ENCODE results near the gene FDX2. TPM values are rescaled to one million over a fixed set of nuclear protein-coding genes. Genes with fewer than 3 reads are reported as not detected.
A peak's percentile ranks its signal among the peaks of the same experiment; 100 is the strongest.

Gene FDX2
- total and polyA plus RNA-seq, 2 of the 13 experiments (the other 11 are each of a cell fraction or from before 2014, with no cell fraction given): 21.0 to 24.7 TPM

DNA sequence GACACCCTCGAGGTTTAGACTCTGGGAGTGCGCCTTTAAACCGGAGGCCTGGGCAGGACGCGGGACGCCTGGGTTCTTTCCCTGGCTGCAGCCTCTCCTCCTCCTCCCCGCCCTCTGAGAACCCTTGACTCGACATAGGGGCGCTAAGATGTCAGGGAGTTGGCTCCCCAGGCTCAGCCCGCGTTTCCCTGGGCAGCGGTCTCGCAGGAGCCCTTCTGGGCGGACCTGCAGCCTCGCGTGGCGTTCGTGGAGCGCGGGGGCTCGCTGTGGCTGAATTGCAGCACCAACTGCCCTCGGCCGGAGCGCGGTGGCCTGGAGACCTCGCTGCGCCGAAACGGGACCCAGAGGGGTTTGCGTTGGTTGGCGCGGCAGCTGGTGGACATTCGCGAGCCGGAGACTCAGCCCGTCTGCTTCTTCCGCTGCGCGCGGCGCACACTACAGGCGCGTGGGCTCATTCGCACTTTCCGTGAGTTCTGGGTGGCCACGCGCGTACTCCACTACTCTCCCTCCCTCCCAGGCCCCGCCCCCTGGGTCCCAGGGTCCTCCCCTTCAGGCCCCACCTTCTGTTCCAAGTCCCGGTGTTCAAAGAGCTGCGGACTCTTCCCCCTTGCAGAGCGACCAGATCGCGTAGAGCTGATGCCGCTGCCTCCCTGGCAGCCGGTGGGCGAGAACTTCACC, 24.8 kb downstream of the FDX2 start (continued):
- TF ChIP-seq SIX4 (CRISPR knock-in tag; IDR thresholded peaks at IDR 0.05) (no peak), ZNF136 (CRISPR knock-in tag; IDR thresholded peaks at IDR 0.05; ENCODE audit: low read depth) (0 out of 2 replicates have a peak, but pooled peaks have one; percentile 17), ZNF580 (CRISPR knock-in tag; IDR thresholded peaks at IDR 0.05; ENCODE audit: borderline replicate concordance, low read depth) (peak; percentile 60; the same call in 1 of the 2 replicates), REL (CRISPR knock-in tag; conservative IDR thresholded peaks at IDR 0.05) (0 out of 2 replicates have a peak, but pooled peaks have one; percentile 54), ATF7-NPFF (CRISPR knock-in tag; IDR thresholded peaks at IDR 0.05; ENCODE audit: low read depth) (0 out of 2 replicates have a peak, but pooled peaks have one; percentile 29), ZNF746 (CRISPR knock-in tag; IDR thresholded peaks at IDR 0.05) (no peak), ZNF777 (CRISPR knock-in tag; IDR thresholded peaks at IDR 0.05) (0 out of 2 replicates have a peak, but pooled peaks have one; percentile 31), TAF1 (CRISPR knock-in tag; IDR thresholded peaks at IDR 0.05) (peak; percentile 39; the same call in 1 of the 2 replicates), ZNF558 (CRISPR knock-in tag; IDR thresholded peaks at IDR 0.05; ENCODE audit: borderline replicate concordance) (0 out of 2 replicates have a peak, but pooled peaks have one; percentile 66), ARNTL (CRISPR knock-in tag; IDR thresholded peaks at IDR 0.05) (no peak), ZFP91 (CRISPR knock-in tag; IDR thresholded peaks at IDR 0.05; ENCODE audit: borderline replicate concordance) (peak; percentile 14; the same call in 1 of the 2 replicates), ADNP (CRISPR knock-in tag; IDR thresholded peaks at IDR 0.05) (no peak), MAFG (CRISPR knock-in tag; IDR thresholded peaks at IDR 0.05) (no peak), ZNF121 (CRISPR knock-in tag; IDR thresholded peaks at IDR 0.05) (0 out of 2 replicates have a peak, but pooled peaks have one; percentile 52), RBAK (CRISPR knock-in tag; IDR thresholded peaks at IDR 0.05) (no peak), ZFYVE20 (CRISPR knock-in tag; IDR thresholded peaks at IDR 0.05; ENCODE audit: borderline replicate concordance, low read depth) (no peak), NONO (IDR thresholded peaks at IDR 0.05) (no peak), NONO (CRISPR knock-in tag; conservative IDR thresholded peaks at IDR 0.05) (0 out of 2 replicates have a peak, but pooled peaks have one; percentile 32), GMEB1 (CRISPR knock-in tag; IDR thresholded peaks at IDR 0.05; ENCODE audit: borderline replicate concordance) (peak; percentile 26; the same call in 1 of the 2 replicates), ZNF547 (CRISPR knock-in tag; IDR thresholded peaks at IDR 0.05) (peak; percentile 47; the same call in 1 of the 2 replicates), PRDM15 (CRISPR knock-in tag; IDR thresholded peaks at IDR 0.05) (no peak)
- TF ChIP-seq, protein P1, sequence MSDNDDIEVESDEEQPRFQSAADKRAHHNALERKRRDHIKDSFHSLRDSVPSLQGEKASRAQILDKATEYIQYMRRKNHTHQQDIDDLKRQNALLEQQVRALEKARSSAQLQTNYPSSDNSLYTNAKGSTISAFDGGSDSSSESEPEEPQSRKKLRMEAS (IDR thresholded peaks at IDR 0.05): peak; percentile 13; the same call in 1 of the 2 replicates
